Fibroblast of skin of abdomen (primary cell): ENCODE measurements around the gene CDH23.

Source experiments
- DNase-seq: peaks from one replicate; pipeline ENCODE4 v3.0.0-alpha.2; 2013

CDH23 gene

DNA sequence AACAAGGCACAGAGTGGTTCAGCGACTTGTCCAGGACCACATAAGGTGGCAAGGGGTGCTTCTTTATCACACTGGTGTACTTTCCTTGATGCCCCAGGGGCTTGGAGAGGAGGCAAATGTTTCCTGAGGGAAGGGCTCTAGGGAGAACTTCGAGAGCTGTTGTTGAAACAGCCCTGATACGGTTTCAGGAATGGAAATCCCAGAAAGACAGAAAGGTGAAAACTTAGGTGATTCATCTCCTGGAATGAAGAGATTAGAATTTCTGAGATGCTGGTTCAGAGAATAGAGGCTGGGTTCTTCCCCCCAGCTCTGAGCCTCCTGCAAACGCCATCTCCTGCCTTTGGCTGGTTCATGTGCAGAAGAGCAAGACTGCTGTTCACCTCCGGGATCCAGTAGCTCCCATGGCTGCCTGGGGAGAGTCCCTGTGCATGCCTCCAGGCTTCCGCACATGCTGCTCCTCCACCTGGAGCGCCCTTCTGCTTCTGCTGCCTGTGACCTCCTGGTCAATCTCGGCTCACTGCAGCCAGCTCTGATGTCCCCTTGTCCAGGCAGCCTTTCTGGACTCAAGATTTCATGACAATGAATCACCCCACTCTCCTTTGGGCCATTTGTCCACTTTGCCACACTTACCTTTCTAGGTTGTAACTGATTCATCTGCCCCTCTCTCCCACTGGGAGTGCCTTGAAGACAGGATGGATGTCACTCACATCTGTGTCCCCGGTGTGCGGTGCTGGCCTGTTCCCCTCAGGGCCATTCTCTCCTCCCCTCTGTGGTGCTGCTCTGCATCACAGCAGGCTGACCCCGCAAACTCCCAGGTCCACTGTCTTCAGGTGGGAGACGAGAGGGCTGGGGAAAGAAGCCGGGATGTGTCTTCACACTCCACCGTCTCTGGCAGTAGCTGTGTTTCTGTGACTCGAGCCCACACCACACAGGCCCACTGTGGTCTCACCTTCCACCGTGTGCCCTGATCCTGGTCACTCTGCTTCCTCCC lies 3.6 kb upstream of the CDH23 start:
- DNase-seq, result no peak

DNA sequence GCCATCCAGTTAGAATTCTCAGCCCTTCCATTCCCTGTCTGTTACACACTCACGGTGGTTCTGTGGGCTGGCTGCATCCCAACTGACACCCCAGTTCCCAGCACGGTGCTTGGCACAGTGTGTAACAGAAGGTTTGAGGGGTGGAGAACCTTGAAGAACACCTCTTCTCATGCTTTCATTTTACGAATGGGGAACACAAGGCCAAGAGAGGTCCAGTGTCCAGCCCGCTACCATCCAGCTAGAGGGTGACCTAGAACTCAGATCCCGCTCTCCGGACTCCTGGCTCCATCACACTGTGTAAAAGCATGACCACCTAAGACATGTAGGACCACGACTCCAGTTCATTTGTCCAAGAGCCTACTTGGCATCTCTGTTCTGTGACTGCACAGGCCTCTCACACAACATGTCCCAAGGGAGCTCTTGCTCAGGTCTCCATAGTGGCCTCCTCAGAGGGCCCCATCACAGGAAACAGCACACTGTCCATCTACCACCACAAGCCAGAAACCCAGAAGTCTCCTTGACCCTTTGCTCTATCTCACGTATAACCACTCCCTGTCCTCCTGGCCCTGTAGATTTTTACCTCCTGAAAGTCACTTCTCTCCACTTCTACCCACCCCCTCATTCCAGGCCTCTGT lies 2.8 kb upstream of the CDH23 start:
- no peak for DNase-seq

DNA sequence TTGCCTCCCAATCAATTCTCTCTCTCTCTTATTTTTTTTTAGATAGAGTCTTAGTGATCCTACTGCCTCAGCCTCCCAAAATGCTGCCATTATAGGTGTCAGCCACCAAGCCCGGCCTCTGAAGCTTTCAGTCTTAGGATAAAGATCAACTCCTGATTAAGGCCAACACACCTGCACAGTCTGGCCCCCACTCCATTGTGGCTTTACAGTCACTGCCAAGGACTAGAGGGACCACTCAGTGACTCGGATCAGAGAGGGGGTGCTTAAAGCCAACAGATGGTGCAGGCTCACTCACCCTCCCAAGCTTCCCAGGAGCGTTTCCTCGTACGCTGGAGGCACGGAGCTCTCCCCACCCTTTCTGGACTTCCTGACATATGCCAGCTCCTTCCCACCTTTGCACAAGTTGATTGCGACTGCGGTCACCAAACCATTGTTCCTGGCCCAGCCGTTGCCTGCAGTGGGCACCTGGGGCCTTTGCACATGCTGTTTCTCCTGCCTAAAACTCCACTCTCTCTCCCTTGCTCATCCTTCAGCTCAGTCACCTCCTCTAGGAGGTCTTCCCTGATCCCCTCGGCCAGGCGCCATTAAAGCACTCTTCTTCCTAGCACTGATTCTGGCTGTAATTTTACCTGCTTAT lies 1.7 kb upstream of the CDH23 start:
- no peak for DNase-seq

DNA sequence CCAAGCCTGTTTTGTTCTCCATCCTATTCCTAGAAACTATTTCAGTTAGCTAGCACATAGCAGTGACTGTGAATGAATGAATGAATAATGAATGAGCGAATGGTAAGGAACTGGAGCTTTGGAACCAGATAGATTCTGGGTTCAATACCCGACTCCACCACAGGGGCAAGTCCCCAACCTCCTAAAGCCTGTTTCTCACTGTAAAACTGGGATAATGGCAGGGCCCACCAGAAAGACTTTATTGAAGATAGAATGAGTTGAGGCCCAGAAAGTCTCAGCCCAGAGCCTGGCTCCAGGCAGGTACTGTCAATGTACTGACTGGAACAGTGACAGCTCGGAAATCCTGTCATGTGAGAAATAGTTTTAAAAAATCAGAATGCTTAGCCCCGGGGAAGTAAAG lies 1.1 kb upstream of the CDH23 start:
- no peak for DNase-seq

DNA sequence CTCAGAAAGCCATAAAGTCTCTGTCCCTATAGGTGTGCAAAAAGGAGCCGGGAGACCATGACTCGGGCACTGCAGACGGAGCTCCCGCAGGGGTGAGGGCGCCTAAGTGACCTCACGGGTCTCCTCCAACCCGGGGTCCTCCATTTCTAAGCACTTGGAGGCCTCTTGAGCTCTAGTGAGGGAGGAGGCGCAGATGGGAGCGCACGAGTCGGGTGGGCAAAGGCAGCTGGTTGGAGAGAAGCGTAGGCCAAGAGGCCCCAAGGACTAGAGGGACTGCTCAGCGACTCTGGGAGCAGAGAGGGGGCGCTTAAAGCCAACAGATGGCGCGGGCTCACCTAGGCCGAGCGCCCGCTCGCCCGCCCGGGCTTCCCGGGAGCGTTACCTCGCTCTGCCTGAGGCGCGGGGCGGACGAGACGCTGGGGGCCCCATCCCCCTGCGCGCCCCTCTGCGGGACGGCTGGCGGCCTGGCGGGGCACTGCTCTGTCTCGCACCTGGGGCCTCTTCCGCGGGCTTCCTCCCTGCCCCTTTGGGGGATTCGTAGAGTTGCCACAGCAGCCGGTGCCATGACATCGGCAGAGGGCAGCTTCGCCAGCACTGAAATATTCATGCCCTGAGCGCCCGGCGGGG lies 523 bp upstream of the CDH23 start:
- peak; percentile 22 for DNase-seq

DNA sequence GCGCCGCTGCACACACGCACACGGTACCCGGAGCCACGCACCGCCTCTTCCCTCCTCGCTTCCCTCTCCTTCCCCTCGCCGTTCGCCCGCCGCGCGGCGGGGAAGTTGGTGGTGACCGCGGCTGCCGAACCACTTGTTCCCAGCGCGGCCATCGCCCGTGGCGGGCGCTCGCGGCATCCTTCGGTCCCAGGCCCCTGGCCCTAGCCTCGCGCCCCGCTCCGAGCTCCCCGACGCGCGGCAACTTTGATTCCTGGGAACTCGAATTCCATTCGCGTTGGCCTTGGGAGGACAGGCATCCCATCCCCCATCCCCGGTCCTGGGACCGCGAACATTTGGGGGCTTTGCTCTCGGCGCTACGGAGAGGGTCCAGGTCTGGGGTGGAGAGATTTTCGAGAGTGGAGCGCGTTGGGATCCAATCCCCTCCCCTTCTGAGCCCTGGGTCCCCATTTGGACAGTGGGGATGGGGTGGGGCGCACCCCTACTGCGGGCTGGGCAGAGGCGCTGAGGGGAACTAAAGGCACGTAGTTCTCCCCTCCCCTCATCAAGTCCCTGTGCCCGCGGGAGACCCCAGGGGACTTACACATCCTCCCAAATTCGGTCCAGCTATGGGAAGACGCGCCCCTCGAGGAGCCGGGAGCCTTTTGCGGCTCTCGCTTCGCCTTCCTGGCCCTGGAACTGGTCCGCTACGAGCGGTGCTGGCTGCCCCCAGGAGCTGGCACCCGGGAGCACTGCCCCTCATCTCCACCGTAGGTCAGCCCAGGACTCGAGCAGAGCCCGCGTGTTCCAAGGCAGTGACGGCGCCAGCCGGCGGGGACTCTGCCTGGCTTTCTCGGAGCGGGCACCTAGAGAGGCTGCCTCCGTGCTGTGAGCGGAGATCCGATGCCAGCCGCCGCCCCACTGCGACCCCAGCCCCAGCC lies 834 bp downstream of the CDH23 start:
- DNase-seq, result no peak

DNA sequence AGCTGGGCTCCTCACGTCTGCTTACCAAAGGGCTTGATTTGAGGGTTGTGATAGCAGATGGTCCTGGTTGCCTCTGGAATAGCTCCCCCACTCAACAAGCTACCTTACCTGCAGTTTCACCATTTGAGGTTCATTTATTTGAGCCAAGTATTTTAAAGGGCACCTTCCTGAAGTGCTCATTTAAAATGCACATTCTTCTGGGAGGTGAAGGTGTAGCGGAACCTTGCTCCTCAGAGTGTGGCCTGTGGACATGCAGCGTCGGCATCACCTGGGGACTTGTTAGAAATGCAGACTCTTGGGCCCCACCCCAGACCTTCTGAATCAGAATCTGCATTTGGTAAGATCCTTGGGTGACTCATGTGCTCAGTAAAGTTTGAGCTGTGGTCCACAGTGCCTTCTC lies 2.3 kb downstream of the CDH23 start:
- no peak for DNase-seq

DNA sequence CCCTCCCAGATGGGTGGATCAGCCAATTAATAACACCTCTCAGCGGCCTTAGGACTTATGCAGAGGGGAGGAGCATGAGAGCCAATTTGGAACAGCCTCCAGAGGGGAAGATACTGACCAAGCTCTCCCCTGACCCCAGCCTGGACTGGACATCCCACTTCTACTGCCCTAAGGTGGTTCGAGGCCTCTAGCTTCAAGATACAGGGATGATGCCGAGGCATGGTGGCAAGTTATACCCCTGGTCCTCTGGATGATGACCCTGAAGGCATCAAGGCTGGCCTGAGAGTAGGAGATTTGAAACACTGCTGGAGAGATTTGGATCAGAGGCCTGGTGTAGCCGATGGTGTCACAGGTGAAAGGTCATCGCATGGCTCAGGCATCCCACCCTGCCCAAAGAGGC lies 3.2 kb downstream of the CDH23 start:
- DNase-seq, result no peak

DNA sequence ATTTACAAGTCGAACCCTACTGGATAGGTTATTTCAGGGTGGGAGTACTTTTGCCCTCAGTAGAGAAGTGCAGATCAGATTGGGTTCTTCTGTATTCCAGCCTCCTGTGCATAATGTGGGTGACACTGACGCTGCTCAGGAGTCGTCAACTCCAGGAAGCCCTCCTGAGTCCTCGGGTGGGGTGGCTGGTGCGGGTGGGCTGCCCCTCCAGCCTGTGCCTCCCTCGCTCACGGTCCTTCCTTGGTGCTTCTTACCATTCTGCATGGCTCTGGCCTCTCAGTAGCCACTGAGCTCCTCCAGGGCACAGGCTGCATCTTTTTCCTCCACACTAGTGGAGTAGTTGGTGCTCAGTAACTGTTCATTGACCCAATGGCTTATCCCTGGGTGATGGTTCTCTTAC lies 4.3 kb downstream of the CDH23 start:
- no peak for DNase-seq

DNA sequence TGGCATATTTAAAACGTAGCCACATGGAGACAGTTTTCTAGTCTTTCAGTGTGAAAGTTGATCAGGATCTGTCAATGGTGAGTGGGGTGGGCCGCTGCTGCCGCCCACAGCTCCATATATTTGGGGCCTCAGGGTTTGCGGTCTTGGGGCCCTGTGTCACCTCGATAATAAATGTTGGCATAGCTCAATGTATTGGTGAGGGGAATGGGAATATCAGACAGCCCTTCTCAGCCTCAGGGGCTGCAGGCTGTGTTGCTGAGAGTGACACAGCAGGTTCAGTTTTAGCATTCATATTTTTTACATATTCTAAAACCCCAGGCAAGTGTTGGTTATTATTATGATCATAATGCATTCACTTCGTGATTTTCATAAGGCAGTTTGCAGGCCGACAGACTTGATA lies 5.3 kb downstream of the CDH23 start:
- no peak for DNase-seq

DNA sequence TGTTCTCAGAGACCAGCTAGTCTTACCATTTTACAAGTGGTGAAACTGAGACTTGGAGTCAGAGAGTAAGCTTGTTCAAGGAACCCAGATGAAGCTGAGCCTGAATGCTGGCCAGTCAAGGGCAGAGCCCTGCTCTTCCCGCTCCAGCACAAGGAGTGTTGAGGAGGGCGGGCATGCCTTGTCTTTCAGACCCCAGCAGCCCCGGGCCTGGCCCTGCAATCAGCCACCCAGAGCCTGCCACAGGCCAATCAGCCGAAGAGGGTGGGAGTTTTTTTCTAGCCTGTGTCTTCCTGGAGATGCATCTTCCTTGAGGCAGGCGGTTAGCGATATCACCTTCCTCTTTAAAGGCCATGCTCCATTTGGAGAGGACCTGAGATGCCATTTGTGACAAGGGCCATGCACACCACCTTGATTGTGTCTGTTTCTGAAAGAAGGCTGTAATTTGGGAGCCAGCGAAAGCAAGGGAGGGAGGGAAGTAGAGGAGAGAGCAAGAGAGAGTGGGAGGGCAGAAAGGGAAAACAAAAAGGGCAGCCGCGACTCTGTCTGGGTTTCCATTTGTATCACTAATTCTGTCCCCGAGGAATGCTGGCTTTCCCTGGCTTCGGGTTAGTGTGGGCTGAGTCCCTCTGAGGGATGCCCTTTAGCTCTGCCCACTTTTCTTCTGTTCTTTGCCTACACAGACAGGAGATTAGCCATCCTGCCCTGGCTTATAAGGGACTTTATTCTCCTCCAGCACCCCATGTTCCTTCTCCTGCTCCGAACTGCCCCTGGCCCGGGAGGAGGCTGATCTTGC lies 8.0 kb downstream of the CDH23 start:
- no peak for DNase-seq

DNA sequence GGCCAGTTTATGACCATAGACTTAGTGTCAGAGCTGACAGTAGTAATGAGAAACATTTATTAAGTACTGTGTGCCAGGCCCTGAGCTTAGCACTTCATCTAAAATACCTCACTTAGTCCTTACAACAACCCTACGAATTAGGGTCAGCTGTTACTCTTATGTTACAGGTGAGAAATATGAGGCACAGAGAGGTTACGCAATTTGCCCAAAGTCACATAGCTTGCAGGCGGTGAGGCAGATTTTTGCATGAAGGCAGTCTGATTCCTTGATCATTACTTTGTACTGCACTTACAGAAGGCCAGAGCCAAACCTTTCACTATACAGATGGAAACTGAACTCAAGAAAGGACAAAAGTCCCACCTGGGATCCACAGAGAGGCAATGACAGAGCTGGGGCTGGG lies 10.2 kb downstream of the CDH23 start:
- no peak for DNase-seq

DNA sequence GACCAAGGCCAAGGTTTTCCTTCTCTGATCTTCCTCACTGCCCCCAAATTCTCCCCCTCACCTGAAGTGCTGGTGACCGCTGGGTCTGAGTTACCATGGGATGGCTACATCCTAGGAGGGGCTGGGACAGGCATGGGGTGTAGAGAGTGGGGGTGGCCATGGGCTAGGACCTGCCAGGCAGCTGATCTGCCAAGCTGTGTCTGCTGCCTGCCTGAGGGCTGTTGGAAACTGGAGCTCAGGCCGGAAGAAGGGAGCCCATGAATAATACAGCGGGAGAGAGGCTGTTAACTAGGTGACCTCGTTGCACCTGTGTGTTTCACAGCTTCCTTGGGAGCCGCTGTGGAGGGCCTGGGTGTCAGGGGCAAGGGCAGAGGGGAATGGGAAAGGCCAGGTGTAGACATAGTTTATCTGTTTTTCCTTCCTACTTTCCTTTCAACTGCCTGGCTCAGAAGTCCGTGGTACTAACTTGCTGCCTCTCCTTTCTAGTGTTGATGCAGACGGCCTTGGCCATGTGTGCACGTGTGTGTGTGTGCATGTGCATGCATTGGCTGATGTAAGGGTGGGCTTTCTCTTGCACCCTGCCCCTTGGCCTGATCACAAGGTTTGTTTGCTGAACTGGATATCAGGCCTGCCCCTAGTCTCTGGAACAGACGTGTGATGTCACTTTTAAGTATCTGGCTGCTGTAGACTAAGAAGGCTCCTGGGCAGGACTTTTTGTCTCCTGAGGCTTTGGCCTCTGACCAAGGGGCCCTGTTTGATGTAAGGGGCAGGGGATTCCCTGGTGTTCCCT lies 11.9 kb downstream of the CDH23 start:
- no peak for DNase-seq

DNA sequence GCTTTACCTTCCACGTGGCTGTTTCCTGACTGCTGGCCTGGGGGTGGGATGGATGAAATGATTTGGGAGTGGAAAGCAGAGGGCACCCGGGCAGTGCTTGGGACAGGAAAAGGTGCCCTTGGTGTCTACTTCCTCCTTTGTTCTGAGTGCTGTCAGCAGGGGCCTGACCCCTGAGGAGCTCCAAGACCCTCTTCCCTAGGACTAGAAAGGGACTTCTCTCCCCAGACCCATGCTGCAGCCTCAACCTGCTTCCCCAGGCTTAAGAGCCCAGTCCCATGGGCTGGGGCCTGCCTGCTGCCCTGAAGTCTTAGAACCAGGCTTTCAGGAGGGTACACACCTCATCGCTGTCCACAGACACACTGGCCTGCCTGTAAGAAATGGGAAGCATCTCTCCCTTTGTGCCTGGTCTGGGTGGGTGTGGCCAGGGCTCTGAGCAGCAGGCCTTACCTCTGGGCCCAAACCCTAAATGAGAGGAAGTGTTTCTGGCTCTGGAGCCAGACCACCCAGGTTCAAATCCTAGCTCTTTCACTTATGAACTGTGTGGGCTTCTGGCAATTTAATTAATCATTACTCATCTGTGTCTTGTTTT lies 12.9 kb downstream of the CDH23 start:
- DNase-seq, result no peak

DNA sequence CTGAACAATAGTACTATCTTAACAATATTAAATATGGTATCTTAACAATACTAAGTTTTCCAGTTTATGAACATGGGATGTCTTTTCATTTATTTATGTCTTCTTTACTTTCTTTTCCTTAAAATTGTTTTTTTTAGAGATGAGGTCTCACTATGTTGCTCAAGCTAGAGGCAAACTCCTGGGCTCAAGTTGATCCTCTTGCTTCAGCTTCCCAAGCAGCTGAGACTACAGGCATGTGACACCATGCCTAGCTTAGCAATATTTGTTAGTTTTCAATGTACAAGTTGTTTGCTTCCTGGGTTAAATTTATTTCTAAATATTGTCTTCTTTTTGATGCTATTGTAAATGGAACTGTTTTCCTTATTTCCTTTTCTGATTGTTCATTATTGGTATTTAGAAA lies 16.9 kb downstream of the CDH23 start:
- no peak for DNase-seq

DNA sequence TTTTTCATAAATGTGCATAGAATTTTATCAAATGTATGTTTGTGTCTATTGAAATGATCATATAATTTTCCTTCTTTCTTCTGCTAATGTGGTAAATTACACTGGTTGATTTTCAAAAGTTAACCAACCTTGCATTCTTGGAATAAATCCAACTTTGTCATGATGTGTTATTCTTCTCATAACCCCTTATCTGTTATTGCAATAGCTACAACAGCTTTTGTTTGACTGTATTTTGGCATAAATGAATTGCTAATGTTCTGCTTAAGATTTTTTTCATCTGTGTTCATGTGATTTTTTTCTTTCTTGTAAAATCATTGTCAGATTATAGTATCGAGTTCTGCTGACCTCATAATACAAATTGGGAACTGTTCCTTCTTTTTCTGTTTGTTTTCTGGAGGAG lies 17.6 kb downstream of the CDH23 start:
- DNase-seq, result no peak

DNA sequence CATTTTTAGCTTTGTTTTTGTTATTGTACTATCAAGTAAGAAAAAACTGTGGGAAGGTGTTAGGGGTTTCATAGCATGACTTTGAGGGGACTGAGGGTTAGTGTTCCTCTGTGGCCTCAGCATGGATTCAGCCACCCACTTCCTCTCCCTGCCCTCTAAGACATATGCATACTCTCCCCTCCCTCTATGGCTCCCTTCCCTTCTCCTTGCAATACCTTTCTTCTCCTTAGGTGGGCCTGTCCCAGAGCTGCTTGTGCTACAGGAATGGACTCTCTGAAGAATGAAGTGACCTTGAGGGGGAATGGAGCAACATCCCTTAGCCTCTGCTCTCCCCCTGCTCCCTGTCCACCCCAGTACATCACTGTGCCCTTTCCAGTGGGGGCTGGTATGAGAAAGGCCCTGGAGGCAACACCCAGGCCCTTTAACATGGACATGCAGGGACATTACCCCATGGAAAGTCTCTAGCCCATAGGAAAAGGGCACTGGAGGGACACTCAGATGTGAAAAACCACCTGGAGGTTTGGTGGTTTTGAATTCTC lies 22.4 kb downstream of the CDH23 start:
- DNase-seq, result no peak

DNA sequence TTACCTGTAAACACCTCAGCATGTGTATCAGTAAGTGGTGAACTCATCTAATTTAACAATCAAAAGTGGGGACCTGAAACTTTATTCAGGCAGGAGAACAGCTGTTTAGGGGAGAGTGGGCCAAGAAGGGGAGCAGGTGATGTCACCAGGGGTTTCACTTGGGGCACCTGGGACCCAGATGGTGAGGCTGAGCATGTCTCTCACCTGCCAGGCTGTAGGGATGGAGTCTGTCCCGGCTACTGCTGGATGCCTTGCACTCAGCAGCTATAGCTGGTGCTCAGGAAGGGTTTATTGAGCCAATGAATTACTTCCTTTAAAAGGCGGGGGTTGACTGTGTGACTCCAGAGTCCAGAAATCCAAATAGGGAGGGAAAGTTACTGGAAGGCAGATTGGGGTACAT lies 23.0 kb downstream of the CDH23 start:
- no peak for DNase-seq

DNA sequence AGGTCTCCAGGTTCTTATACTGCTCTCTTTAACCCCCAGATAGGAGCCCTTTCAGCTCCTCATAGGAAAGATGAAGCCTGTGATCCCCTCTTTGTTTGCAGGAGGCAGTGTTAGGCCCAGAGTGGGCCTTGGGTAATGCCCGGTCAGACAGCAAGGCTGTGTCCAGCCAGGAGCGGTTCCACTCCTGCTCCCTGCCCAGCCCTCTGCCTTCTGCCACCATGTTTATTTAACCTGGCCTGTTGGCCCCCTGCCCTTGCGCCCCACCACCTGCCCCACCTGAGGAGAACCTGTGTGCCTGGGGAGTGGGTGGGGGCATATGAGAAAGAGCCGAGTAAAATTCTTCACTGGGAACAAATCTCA lies 24.3 kb downstream of the CDH23 start:
- no peak for DNase-seq

DNA sequence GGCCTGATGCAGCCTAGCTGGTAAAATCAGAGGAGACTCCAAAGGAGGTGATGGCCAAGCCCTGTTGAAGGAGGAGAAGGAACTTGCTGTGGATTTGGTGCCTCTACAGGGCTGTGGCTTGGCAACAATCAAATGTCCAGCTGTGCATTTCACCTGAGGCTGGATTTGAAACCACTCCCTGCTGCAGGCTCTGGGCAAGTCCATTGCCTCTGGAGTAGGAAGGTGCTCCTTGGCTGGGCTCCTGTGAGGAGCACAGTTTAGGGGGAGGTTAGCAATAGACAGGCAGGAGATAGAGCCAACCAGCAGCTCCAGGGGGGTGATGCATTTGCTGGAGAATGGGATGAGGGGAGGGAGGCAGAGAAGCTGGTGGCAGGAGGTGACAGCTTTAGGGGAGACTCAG lies 26.5 kb downstream of the CDH23 start:
- DNase-seq, result no peak
